ENCODE results near the gene TRPC1.

DNA sequence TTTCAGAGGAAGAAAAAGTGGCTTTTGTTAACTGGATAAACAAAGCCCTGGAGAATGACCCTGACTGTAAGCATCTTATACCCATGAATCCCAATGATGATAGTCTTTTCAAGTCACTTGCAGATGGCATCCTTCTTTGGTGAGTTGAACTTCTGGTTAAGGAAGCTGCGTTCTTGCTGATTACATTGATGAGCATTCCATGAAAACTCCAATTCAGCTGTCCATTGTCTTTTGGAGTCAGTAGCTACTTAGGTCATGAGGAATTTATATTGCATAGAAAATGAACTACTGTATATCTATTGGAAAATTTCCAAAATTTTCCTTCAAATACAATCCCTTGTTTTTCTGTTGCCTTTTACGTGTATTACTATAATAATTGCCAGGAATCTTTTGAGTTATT is 47.7 kb upstream of the TRPC1 start:
- TF ChIP-seq SUZ12 (IDR thresholded peaks at IDR 0.05; ENCODE audit: extremely low read depth, insufficient read depth, insufficient read length) (no peak), YY1 (IDR thresholded peaks at IDR 0.05; ENCODE audit: insufficient read depth, insufficient read length) (no peak)

Measured in NT2/D1 (cell line).